Vagina (tissue), 2 donors: ENCODE measurements around the gene CBX8. TPM values are rescaled to one million over a fixed set of nuclear protein-coding genes. Genes with fewer than 3 reads are reported as not detected.

Experiments
- DNase-seq, 2 donors: peaks; one replicate each; pipeline ENCODE4 v3.0.0-alpha.2; 2017; ENCODE audit errors: extremely low spot score in 2 of 2
- H3K27ac ChIP-seq: fragments of 200-600 bp; sonication (generic); one replicate; pipeline ENCODE4 v1.5.1; 2019
- H3K27me3 ChIP-seq: fragments of 200-600 bp; sonication (generic); one replicate; pipeline ENCODE4 v1.5.1; 2019
- H3K36me3 ChIP-seq, 2 donors: fragments of 200-600 bp; sonication (generic); one replicate each; pipeline ENCODE4 v1.5.1; 2017 to 2019
- H3K4me1 ChIP-seq: fragments of 200-600 bp; sonication (generic); one replicate; pipeline ENCODE4 v1.5.1; 2019
- H3K4me3 ChIP-seq, 2 donors: fragments of 200-600 bp; sonication (generic); 1 replicate in 1 of 2; 2 replicates in 1 of 2; pipeline ENCODE4 v1.5.1; 2016 to 2019
- H3K9me3 ChIP-seq: fragments of 200-600 bp; sonication (generic); one replicate; pipeline ENCODE4 v1.5.1; 2019
- CTCF ChIP-seq, 3 experiments: fragments of 450-650 bp in 2 of 3; fragments of 200-600 bp in 1 of 3; sonication (generic) in 1 of 3; IDR thresholded peaks; one replicate each; pipeline ENCODE4 v1.5.1; 2017 to 2019; ENCODE audit warnings: antibody characterized with exemption in 3 of 3, mild to moderate bottlenecking in 2 of 3, moderate library complexity in 2 of 3
- POLR2A ChIP-seq, 2 donors: fragments of 450-650 bp; IDR thresholded peaks; one replicate each; pipeline ENCODE4 v1.6.1; 2017; ENCODE audit warnings: antibody characterized with exemption in 2 of 2, mild to moderate bottlenecking in 2 of 2, moderate library complexity in 2 of 2
- POLR2AphosphoS5 ChIP-seq, 2 donors: sonication (generic); formaldehyde crosslinking; IDR thresholded peaks; one replicate each; pipeline ENCODE4 v1.9.0; 2017; ENCODE audit warnings: antibody characterized with exemption in 2 of 2, mild to moderate bottlenecking in 2 of 2, low read depth in 1 of 2; ENCODE audit not compliant: insufficient read depth in 1 of 2
- intact Hi-C: fragments of 100-400 bp; cut with DNase I; formaldehyde crosslinking; loops from one replicate; pipeline ENCODE4 v1.15.1; 2023
- total RNA-seq: library from RNA; depleted of rRNA; stranded (reverse); fragments of >200 nt; gene quantifications from one replicate; pipeline ENCODE4 v1.2.3, GENCODE V29; 2016

Gene CBX8
- total RNA-seq, 1 donor from 2014 or later: 0.98 TPM

DNA sequence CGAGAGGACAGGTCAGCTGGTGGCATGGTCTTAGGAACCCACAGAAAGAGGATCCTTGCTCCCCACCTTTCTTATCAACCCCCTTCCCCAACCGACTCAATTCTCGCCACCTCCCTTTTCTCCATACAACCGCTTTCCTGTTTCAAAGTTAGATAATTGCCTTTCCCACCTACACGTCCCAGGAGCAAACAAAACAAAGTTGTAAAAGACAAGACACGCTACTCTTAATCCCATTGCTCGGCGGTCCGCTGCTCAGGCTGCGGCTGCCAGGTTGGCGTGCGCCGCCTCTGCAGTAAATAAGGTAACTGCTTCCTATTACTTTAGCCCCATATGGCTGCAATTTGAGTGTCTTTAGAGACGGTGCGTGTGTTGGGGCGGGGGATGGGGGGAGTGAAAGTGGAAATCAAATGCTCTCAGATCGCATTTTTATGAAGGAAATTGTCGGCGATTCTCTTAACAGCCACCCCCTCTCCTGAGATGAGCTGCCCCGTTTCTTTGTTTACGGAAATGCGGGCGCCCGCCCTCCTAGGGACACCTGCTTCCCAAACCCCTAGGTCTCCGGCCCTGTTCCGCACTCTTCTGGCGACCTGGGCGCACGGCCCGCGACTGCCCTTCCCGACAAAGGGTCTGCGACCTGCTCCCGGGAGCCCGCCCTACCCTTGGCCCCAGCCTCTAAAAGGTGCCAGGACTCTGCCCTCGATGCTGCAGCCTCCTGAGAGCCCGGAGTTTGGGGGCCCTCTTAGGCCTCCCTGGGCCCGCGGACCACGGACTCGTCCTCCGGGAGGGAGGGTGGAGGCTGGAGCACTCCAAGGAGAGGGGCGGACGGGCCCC is 3.7 kb upstream of the CBX8 start:
- no peak for DNase-seq
- Histone ChIP-seq H3K4me1 (peaks cover 76% of the 10 kb centered on the region), H3K4me3 (peak overlapping the region in 1 of 2 donors; percentile 17), H3K27ac (no peak overlapping the region), H3K9me3 (no peaks in the 10 kb centered on the region), H3K27me3 (peaks cover 49% of the 10 kb centered on the region), H3K36me3 (no peaks in the 10 kb centered on the region)
- intact Hi-C loops: loop anchor here (2.0 kb wide), 1 partner anchor 42 kb away; no protein-coding TSS in a partner anchor
- TF ChIP-seq POLR2AphosphoS5 (IDR thresholded peaks at IDR 0.05; ENCODE audit: insufficient read depth in 1 of 2, low read depth in 1 of 2): no peak
- no peak for TF ChIP-seq CTCF (IDR thresholded peaks at IDR 0.05)
- TF ChIP-seq POLR2A (IDR thresholded peaks at IDR 0.05): no peak

DNA sequence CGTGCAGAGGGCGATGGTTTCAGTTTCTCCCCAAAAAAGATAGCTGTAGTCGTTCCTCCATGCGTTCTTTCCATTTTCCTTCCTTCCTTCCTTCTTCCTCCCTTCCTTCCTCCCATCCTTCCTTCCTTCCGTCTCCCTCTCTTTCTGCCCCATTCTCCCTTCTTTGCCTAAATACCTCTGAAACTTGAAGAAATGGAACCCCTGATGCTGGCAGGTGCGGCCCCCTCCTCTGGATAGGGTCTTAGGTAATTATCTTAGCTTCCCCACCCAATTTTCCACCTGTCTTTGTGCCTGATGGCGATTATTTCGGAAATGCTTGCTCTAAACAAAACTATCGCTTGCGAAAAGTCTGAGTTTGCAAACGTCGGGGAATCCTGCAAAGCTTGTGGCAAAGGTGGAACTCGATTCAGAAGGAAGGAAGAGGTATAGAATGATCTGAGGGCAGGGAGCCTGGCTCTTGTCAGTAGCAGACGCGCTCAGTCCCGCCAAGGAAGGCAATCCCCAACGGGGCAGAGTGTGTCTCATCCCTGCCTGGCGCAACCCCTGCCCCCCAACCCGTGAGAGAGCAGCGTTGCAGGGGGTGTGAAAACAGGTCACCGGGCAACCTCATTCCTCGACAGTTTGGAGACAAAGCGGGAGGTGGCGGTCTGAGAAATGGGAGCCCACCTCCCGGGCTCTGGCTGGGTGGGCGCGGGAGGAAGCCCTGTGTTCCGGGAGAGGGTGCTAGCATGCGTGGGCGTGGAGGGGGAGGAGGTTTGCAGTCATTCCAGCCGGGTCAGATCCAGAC is 2.9 kb upstream of the CBX8 start:
- no peaks in the 10 kb centered on the region for H3K36me3 ChIP-seq
- no peaks in the 10 kb centered on the region for H3K9me3 ChIP-seq
- DNase-seq: no peak
- no peak for TF ChIP-seq POLR2A (IDR thresholded peaks at IDR 0.05)
- TF ChIP-seq CTCF (IDR thresholded peaks at IDR 0.05): no peak
- TF ChIP-seq POLR2AphosphoS5 (IDR thresholded peaks at IDR 0.05; ENCODE audit: insufficient read depth in 1 of 2, low read depth in 1 of 2): no peak
- no peak overlapping the region for H3K4me3 ChIP-seq
- peaks cover 49% of the 10 kb centered on the region for H3K27me3 ChIP-seq
- no peak overlapping the region for H3K27ac ChIP-seq
- intact Hi-C loops: loop anchor here (2.0 to 10.0 kb wide), 2 partner anchors 43 to 195 kb away; no protein-coding TSS in a partner anchor
- peaks cover 76% of the 10 kb centered on the region for H3K4me1 ChIP-seq

GRCh38 chr17:79799174-79799537 is 2.3 kb upstream of the CBX8 start:
- TF ChIP-seq POLR2A (IDR thresholded peaks at IDR 0.05) (no peak), POLR2AphosphoS5 (IDR thresholded peaks at IDR 0.05; ENCODE audit: insufficient read depth in 1 of 2, low read depth in 1 of 2) (no peak), CTCF (IDR thresholded peaks at IDR 0.05) (no peak)
- Histone ChIP-seq H3K27ac (no peak overlapping the region), H3K9me3 (no peaks in the 10 kb centered on the region), H3K4me1 (peaks cover 73% of the 10 kb centered on the region), H3K27me3 (peaks cover 47% of the 10 kb centered on the region), H3K36me3 (no peaks in the 10 kb centered on the region), H3K4me3 (no peak overlapping the region)
- intact Hi-C loops: loop anchor here (10.0 kb wide), 1 partner anchor 196 kb away; no protein-coding TSS in a partner anchor
- DNase-seq: no peak

DNA sequence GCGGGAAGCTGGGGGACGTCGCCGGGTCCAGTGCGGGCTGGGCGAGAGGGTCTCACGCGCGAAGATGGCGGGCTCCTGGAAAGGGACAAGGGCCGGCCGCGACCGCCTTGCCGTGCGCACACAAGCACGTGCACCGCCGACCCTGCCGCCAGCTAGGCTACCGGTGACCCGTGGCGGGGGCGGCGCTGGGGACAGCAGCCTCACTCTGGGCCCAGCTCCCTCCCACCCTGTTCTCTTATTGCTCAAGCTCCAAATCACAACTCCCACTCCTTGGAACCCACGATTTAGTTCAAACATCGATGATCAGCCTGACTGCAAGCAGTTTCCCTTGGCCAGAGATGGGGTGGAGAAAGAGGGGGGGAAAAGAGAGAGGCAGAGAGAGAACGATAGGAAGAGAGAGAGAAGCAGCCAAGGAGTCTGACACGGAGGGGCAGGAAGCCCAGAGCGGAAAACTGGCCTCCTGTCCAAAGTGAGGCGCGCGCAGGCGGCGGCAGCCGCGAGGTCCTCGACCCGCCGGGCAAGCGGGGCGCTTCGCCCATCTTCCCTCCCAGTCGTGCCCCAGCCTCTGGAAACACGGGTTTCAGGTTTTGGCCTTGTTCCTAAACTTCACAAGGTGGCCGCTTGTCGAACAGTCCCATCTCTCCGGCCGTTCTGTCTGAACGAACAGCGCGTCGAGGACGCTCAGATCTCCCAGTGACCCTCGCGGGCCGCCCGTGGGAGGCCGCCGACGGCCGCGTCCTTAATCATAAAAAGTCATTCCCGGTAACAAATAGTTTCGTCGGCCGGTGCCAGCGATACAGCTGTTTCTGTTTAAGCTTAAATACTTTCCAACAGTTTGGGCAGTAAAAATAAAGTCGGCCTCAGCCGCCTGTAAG is 1.7 kb upstream of the CBX8 start:
- peaks cover 67% of the 10 kb centered on the region for H3K4me1 ChIP-seq
- H3K9me3 ChIP-seq: no peaks in the 10 kb centered on the region
- DNase-seq: no peak
- no peaks in the 10 kb centered on the region for H3K36me3 ChIP-seq
- H3K27me3 ChIP-seq: peaks cover 42% of the 10 kb centered on the region
- TF ChIP-seq CTCF (IDR thresholded peaks at IDR 0.05) (no peak), POLR2AphosphoS5 (IDR thresholded peaks at IDR 0.05; ENCODE audit: insufficient read depth in 1 of 2, low read depth in 1 of 2) (peak in 1 of 2 donors; percentile 35)
- H3K4me3 ChIP-seq: peak overlapping the region; percentile 62 to 63
- H3K27ac ChIP-seq: no peak overlapping the region
- intact Hi-C loops: loop anchor here (10.0 kb wide), 1 partner anchor 196 kb away; no protein-coding TSS in a partner anchor
